ENCODE measurements around the gene TMEM207. TPM values are rescaled to one million over a fixed set of nuclear protein-coding genes. Genes with fewer than 3 reads are reported as not detected.

TMEM207 gene
- total RNA-seq, 1 experiment from 2014 or later = not detected

DNA sequence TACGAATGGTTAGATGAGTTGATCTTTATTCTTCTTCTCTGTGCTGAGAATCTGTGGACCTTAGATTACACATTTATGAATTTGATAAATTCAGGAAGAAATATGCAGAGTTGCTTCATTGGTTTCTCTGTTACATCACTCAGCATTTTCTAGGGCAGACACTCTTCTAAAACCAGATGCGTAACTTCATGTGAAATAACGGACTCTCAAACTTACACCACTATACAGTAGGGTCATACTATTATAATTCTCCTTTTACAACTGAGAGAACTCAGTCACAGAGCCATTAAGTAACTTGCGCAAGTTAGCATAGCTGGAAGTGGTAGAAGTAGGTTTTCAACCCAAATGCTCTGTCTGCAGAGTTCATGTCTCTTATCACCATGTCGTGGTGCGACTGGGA lies 5.7 kb downstream of the TMEM207 start:
- no peak overlapping the region for H3K4me2 ChIP-seq (ENCODE audit: low read length)
- no peak overlapping the region for H3K9ac ChIP-seq (ENCODE audit: low read length)
- BruUV-seq (replicated peaks) = no TSS peak
- no peak for ATAC-seq
- TF ChIP-seq, protein P1, sequence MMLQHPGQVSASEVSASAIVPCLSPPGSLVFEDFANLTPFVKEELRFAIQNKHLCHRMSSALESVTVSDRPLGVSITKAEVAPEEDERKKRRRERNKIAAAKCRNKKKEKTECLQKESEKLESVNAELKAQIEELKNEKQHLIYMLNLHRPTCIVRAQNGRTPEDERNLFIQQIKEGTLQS (IDR thresholded peaks at IDR 0.05) = no peak
- TF ChIP-seq CEBPB (IDR thresholded peaks at IDR 0.05; ENCODE audit: low read depth) (no peak), ZFX (IDR thresholded peaks at IDR 0.05) (no peak), POLR2AphosphoS5 (IDR thresholded peaks at IDR 0.05; ENCODE audit: low read depth, low read length) (no peak), ELF1 (IDR thresholded peaks at IDR 0.05; ENCODE audit: borderline replicate concordance, low read depth) (no peak), POLR2A (IDR thresholded peaks at IDR 0.05; ENCODE audit: borderline replicate concordance, extremely low read depth, insufficient read depth, insufficient read length) (no peak), YY1 (IDR thresholded peaks at IDR 0.05; ENCODE audit: extremely low read depth, insufficient replicate concordance, low read depth, low read length) (no peak), SIN3A (IDR thresholded peaks at IDR 0.05; ENCODE audit: low read depth) (no peak), RAD21 (IDR thresholded peaks at IDR 0.05; ENCODE audit: low read depth) (no peak)
- RAD21 ChIA-PET (ENCODE audit: low non-redundant PET in 1 of 2, low total read pairs in 2 of 2, uncharacterized antibody in 2 of 2, unreplicated experiment in 2 of 2) = interaction anchor here in 1 of 2 experiments (0.7 to 1.0 kb wide), 2 partner anchors 483 kb away, joined by 3 read pairs; no protein-coding TSS in a partner anchor
- intact Hi-C loops (cut with micrococcal nuclease) = no loop called here
- H3K36me3 ChIP-seq (ENCODE audit: control insufficient read depth in 1 of 2, insufficient read depth in 2 of 2, low read length in 2 of 2) = no peaks in the 10 kb centered on the region
- no peak overlapping the region for H2AFZ ChIP-seq (ENCODE audit: low read depth, low read length, poor library complexity, severe bottlenecking)
- H3K27me3 ChIP-seq (ENCODE audit: insufficient read depth, low read length) = no peaks in the 10 kb centered on the region
- no peak overlapping the region for H3K27ac ChIP-seq (ENCODE audit: low read depth, low read length)
- H3K4me3 ChIP-seq (replicated peaks in 1 of 2; ENCODE audit: low read depth in 1 of 2, low read length in 2 of 2) = no peak overlapping the region
- H3K9me3 ChIP-seq (ENCODE audit: control insufficient read depth in 1 of 2, insufficient read depth in 1 of 2, low read depth in 1 of 2, low read length in 2 of 2) = no peaks in the 10 kb centered on the region
- POLR2A ChIA-PET = no interaction called here
- H4K20me1 ChIP-seq (ENCODE audit: insufficient read depth) = no peaks in the 10 kb centered on the region
- H3K9me2 ChIP-seq (ENCODE audit: insufficient read depth) = no peaks in the 10 kb centered on the region
- H3K4me1 ChIP-seq (ENCODE audit: control insufficient read depth in 1 of 2, insufficient read depth in 2 of 2, low read length in 2 of 2) = no peaks in the 10 kb centered on the region
- CTCF ChIA-PET = interaction anchor here (1.5 to 2.4 kb wide), 6 partner anchors 9 to 482 kb away, joined by 4 to 15 read pairs (median 10); no protein-coding TSS in a partner anchor
- DNase-seq (ENCODE audit: low read depth, low spot score) = no peak
- H3K79me2 ChIP-seq (ENCODE audit: insufficient read depth, low read length) = no peaks in the 10 kb centered on the region

DNA sequence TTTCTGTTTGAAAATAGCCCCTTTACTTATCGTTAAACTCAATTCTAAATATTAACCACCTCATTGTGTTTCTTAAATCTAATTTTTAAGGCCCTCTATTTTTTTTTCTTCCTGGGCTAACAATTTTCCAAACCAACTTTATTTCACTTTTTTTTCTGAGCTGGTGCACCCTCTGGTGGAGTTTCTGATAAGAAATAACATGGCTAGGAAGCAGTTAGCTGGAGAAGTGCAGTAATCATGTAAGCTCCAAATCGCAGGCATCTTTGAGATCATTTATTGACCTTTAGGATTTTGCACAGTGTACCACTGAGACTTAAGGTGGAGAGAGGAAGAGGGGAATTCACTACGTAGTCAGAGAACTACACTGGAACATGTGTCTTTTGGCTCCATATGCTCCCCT lies 6.4 kb downstream of the TMEM207 start:
- Histone ChIP-seq H3K4me2 (ENCODE audit: low read length) (no peak overlapping the region), H3K36me3 (ENCODE audit: control insufficient read depth in 1 of 2, insufficient read depth in 2 of 2, low read length in 2 of 2) (no peaks in the 10 kb centered on the region), H2AFZ (ENCODE audit: low read depth, low read length, poor library complexity, severe bottlenecking) (peak overlapping the region; percentile 44), H3K9ac (ENCODE audit: low read length) (no peak overlapping the region), H3K27ac (ENCODE audit: low read depth, low read length) (no peak overlapping the region), H3K27me3 (ENCODE audit: insufficient read depth, low read length) (no peaks in the 10 kb centered on the region), H3K4me1 (ENCODE audit: control insufficient read depth in 1 of 2, insufficient read depth in 2 of 2, low read length in 2 of 2) (no peaks in the 10 kb centered on the region), H3K4me3 (replicated peaks in 1 of 2; ENCODE audit: low read depth in 1 of 2, low read length in 2 of 2) (no peak overlapping the region), H3K9me2 (ENCODE audit: insufficient read depth) (no peaks in the 10 kb centered on the region), H4K20me1 (ENCODE audit: insufficient read depth) (no peaks in the 10 kb centered on the region), H3K9me3 (ENCODE audit: control insufficient read depth in 1 of 2, insufficient read depth in 1 of 2, low read depth in 1 of 2, low read length in 2 of 2) (no peaks in the 10 kb centered on the region), H3K79me2 (ENCODE audit: insufficient read depth, low read length) (no peaks in the 10 kb centered on the region)
- DNase-seq (ENCODE audit: low read depth, low spot score) (no peak), ATAC-seq (peak; percentile 55; the same call in 1 of the 2 replicates)
- ChIA-PET CTCF (interaction anchor here (0.7 to 2.4 kb wide), 16 partner anchors 10 to 486 kb away, joined by 3 to 15 read pairs (median 4); no protein-coding TSS in a partner anchor), RAD21 (ENCODE audit: low non-redundant PET in 1 of 2, low total read pairs in 2 of 2, uncharacterized antibody in 2 of 2, unreplicated experiment in 2 of 2) (interaction anchor here (0.9 to 1.0 kb wide), 2 partner anchors 257 to 482 kb away, joined by 3 to 4 read pairs; no protein-coding TSS in a partner anchor), POLR2A (interaction anchor here (0.9 kb wide), 1 partner anchor 70 kb away, joined by 3 read pairs; the partner anchor contains the start of gene IL1RAP)
- intact Hi-C loops (cut with micrococcal nuclease) = loop anchor here (1.0 kb wide), 1 partner anchor 59 kb away; no protein-coding TSS in a partner anchor
- no TSS peak for BruUV-seq (replicated peaks)
- TF ChIP-seq, protein P2, sequence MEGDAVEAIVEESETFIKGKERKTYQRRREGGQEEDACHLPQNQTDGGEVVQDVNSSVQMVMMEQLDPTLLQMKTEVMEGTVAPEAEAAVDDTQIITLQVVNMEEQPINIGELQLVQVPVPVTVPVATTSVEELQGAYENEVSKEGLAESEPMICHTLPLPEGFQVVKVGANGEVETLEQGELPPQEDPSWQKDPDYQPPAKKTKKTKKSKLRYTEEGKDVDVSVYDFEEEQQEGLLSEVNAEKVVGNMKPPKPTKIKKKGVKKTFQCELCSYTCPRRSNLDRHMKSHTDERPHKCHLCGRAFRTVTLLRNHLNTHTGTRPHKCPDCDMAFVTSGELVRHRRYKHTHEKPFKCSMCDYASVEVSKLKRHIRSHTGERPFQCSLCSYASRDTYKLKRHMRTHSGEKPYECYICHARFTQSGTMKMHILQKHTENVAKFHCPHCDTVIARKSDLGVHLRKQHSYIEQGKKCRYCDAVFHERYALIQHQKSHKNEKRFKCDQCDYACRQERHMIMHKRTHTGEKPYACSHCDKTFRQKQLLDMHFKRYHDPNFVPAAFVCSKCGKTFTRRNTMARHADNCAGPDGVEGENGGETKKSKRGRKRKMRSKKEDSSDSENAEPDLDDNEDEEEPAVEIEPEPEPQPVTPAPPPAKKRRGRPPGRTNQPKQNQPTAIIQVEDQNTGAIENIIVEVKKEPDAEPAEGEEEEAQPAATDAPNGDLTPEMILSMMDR (IDR thresholded peaks at IDR 0.05 in 2 of 3, conservative IDR thresholded peaks at IDR 0.05 in 1 of 3; ENCODE audit: borderline replicate concordance in 1 of 3, insufficient read depth in 1 of 3, low read depth in 2 of 3, low read length in 2 of 3) = peak; percentile 42 to 58 (median 53); a peak in 4 of 6 replicates
- TF ChIP-seq EZH2 (IDR thresholded peaks at IDR 0.05) (no peak), ELF1 (IDR thresholded peaks at IDR 0.05; ENCODE audit: borderline replicate concordance, low read depth) (no peak), SIN3A (IDR thresholded peaks at IDR 0.05; ENCODE audit: low read depth) (no peak), EGR1 (IDR thresholded peaks at IDR 0.05; ENCODE audit: low read depth) (no peak), ZNF274 (IDR thresholded peaks at IDR 0.05; ENCODE audit: low read depth, low read length) (no peak), RAD21 (IDR thresholded peaks at IDR 0.05; ENCODE audit: low read depth) (peak; percentile 63), SRF (IDR thresholded peaks at IDR 0.05; ENCODE audit: low read depth) (no peak)

All from HCT116 (cell line).